HG02763 (cell line): ENCODE data around the gene CLDN6.

ENCODE experiments used
- ATAC-seq: cut with Tn5 transposase; IDR thresholded peaks from one replicate; pipeline ENCODE4 v1.9.1; 2021; ENCODE audit warnings: mild to moderate bottlenecking, moderate library complexity; ENCODE audit not compliant: unreplicated experiment

The CLDN6 gene

DNA sequence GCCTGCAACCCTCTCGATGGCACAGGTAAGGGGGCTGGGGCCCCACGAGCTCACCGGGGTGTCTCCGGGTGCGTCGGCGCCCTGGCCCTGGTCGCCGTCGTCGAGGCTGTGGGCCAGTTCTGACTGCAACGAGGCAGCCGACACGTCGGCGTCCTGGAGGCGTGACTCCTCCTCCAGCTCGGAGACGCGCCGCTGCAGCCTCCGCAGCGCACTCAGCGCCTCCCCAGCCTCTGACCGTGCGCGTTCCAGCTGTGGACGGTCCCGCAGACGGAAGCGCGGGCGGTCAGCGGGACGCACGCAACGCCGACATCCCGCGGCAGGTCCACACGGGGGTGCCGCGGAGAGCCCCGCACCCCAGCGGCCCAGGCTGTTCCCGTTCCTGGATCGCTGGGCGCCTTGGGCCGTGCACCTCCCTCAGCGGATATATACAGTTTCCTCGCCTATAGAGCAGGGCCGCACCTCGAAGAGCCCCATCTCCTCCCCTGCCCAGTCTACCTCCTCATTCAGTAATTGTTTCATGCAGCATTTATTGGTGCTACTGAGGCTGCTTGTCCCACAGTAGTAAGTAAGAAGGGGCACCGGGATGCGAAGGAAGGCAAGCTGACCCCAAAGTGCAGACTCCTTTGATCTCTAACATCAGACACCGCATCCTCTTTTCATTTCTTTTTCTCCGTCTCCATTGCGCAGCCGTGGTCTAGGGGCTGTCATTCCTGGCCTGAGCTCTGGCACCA lies 11.7 kb upstream of the CLDN6 start:
- no peak for ATAC-seq

GRCh38 chr16:3028716-3029319 lies 10.8 kb upstream of the CLDN6 start:
- no peak for ATAC-seq

DNA sequence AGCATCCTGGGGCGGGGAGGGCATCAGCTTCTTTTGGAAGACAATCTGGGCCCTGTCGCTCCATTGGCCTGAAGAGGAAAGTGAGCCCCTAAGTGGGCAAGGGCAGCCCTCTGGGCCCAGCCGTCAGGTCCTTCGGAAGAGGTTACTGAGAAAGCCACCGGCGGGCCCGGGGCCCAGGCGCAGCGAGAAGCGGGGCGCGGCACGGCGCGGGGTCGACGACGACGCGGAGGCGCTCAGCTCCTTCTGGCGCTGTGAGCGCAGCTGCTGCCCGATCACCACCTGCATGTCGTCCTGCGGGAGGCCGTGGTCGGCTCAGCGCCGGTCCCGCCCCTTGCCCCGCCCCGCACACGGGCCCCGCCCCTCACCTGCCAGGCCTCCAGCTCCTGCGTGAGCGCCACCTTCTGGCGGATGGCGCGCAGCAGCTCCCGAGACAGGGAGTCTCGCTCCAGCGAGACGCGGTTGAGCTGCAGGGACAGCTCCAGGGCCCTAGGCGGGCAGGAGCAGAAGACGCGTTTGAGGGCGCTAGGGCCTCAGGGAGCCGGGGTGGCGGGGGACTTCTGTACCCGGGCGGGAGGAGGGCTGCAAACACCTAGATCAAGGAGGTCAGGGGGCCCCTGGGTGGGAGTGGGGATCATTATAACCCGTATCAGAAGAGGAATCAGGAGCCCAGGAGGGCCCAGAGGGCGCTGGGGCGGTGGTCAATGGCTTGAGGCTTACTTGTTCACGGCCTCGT lies 10.2 kb upstream of the CLDN6 start:
- no peak for ATAC-seq

- ATAC-seq: no peak
Measured at GRCh38 chr16:3027489-3027795, 9.5 kb upstream of the CLDN6 start.

- no peak for ATAC-seq
Measured at GRCh38 chr16:3026609-3027488, 8.9 kb upstream of the CLDN6 start.

- ATAC-seq: no peak
Measured at GRCh38 chr16:3026003-3026378, 8.0 kb upstream of the CLDN6 start.

GRCh38 chr16:3025032-3026002 lies 7.3 kb upstream of the CLDN6 start:
- ATAC-seq: no peak

DNA sequence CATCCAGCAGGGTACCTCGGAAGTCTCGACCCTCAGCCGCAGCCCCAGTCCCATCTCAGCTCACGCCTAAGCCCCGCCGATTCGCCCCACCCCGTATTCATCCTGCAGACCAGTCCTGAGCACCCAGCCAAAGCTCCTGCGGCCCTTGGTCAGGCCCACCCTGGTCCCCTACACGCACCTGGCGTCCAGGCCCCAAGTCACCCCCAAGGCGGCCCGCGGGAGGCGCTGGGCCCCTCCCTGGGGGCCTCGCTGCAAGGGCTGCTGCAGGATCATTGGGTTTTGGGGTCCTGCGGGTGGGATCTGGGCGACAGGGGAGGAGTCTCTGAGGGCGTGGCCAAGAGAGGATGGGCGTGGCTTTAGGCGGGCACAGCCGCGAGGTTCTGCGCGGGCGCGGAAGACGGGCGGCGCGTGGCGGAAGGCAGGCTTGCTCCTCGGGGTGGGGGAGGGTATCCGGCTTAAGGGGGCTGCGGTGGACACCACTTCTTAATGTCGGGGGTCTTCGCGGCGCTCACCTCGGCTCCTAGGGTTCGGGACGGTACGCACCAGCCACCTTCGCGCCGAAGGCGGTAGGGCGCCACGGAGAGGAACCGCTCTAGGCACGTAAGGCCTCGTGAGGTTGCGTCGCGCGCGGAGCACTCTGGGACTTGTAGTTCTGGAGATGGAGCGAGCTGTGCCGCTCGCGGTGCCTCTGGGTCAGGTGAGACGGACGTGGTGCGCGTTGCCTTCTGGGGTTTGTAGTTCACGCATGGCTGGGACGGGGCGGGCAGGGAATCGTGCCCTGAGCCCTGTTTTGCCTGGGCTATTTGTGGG lies 5.9 kb upstream of the CLDN6 start, which contains the start of the genes HCFC1R1 and THOC6:
HCFC1R1 (minus strand) TSS at position 274 of the 810 bp plus-strand sequence; CDS start at position 273, 1 bp downstream.
THOC6 (plus strand) TSS at position 367 of the 810 bp plus-strand sequence; CDS start at position 659, 292 bp downstream.
- ATAC-seq: peak; percentile 69

DNA sequence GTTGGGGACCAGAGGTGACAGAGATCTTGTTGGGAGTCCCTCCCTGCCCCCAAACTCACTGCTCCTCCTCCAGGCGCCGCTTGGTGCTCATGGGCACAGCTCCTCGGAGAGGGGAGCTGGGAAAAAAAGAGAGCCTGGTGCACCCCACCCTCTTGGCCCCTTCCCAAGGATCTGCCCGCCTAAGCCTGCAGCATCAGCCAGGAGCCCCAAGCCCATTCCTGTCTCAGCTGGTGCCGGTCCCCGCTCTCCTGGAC lies 5.4 kb upstream of the CLDN6 start:
- no peak for ATAC-seq

DNA sequence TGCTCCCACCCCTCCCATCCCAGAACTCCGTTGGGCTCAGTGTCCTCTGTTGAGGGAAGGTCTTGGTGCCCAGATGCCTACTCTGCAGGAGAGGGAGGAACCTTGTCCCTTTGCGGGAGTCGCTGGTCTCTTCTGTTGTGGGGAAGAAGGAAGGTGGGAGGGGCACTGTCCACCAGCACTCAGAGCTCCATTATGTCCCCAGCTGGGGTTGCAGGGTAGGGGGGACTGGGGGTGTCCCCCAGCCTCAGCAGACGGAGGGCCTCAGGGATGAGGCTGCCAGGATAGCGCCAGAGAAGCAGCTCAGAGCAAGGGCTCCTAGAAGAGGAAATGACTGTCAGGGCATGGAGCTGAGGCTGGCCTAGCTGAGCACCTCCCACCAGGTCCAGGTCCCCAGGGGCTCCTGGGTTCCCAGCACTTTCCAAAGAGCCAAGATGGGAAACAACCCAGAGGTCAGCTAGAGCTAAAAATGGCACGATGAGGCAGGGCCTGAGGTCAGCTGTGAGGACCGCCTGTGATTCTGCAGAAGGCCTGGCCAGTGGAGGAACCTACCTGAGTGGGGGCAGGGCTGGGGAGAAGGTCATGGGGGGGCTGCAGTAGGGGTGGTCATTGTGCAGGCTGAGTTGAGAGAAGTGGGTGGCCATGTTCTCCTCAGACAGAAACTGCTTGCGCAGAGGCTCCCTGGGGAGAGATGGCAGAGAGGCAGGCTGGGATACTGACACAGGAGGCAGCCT lies 4.9 kb upstream of the CLDN6 start:
- ATAC-seq: no peak

DNA sequence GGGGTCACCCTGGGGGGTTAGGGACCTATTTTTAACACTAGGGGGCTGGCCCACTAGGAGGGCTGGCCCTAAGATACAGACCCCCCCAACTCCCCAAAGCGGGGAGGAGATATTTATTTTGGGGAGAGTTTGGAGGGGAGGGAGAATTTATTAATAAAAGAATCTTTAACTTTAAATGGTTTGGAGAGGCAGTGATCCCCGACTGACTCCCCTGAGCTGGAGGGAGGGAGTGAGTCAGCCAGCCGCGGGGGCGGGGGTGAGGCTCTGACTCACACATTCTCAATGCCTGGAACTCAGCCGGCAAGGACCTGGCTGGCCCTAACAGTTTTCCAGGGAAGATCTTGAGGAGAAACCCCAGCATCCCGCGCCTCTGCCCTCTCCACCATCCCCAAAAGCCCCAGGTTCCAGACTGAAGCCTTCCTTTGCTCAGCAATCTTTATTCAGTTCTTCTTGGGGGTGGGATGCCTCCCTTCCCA lies 4.3 kb upstream of the CLDN6 start:
- ATAC-seq: no peak

- no peak for ATAC-seq
Measured at GRCh38 chr16:3021449-3022207, 3.6 kb upstream of the CLDN6 start.

DNA sequence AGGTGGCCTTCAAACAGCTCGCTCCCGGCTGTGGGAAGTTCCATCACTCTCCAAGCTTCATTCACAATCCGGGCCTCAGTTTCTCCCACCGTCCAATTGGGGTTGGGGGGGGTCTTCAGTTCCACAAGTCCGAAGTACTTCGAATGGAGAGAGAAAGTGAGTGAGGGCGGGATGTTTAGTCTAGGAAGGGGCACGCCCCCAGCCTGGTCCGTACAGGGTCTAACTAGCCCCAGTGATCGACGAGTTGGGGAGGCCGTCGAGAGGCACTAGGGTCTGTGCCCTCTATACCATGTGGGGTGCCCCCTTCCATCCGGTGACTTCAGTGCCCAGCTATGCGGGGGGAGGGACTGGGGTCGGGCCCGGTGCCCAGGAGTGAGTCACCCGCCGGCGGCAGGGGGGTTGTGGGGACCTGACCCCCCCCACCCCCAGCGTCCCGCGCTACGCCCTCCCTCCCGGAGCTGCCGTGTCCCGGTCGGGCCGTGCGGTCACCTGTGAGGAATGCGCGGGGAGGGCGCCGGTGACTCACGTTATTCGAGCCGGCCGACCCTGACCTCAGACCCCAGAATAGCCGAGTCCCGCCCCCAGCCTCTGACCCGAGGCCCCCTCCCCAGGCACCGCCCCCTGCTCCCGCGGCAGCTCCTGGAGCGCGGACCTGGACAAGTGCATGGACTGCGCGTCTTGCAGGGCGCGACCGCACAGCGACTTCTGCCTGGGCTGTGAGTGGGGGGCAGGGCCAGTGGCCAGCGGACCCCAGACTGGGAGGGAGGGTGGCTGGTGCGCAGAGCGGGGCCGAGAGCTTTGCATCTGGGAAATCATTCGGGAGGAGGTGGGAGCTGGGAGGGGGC lies 2.8 kb upstream of the CLDN6 start:
- ATAC-seq: no peak

GRCh38 chr16:3020247-3020603 lies 2.2 kb upstream of the CLDN6 start, which contains the start of gene TNFRSF12A:
Gene TNFRSF12A (plus strand): TSS chr16:3020368. CDS start chr16:3020398, 30 bp downstream.
- no peak for ATAC-seq

GRCh38 chr16:3019594-3020246 lies 1.7 kb upstream of the CLDN6 start:
- ATAC-seq: no peak

- ATAC-seq: no peak
Measured at GRCh38 chr16:3017344-3017743, 639 bp downstream of the CLDN6 start.
